Mononuclear cell (primary cell): ENCODE data around the gene VWF. TPM values are rescaled to one million over a fixed set of nuclear protein-coding genes. Genes with fewer than 3 reads are reported as not detected.

Source experiments
- H3K27me3 ChIP-seq: 2 replicates; pipeline ENCODE4 v1.6.0; 2011; ENCODE audit warnings: low read length, control low read depth; ENCODE audit not compliant: insufficient read depth
- H3K4me1 ChIP-seq: 2 replicates; pipeline ENCODE4 v1.5.1; 2011; ENCODE audit warnings: mild to moderate bottlenecking, low read length, control low read depth; ENCODE audit not compliant: insufficient read depth
- H3K4me3 ChIP-seq: 2 replicates; pipeline ENCODE4 v1.5.1; 2011; ENCODE audit warnings: mild to moderate bottlenecking, low read length, moderate library complexity
- H3K9me3 ChIP-seq: 2 replicates; pipeline ENCODE4 v1.5.1; 2011; ENCODE audit warnings: low read depth, mild to moderate bottlenecking, control low read depth, low read length
- total RNA-seq: library from RNA; depleted of rRNA; stranded (reverse); fragments of >200 nt; gene quantifications from one replicate; pipeline ENCODE4 v1.2.3, GENCODE V29; 2012

VWF gene
- total RNA-seq, 1 donor = 0.63 TPM

GRCh38 chr12:5902736-5903135 lies 221.7 kb downstream of the VWF start:
- H3K4me3 ChIP-seq = no peak overlapping the region
- H3K27me3 ChIP-seq = no peaks in the 10 kb centered on the region
- no peaks in the 10 kb centered on the region for H3K4me1 ChIP-seq
- no peaks in the 10 kb centered on the region for H3K9me3 ChIP-seq

DNA sequence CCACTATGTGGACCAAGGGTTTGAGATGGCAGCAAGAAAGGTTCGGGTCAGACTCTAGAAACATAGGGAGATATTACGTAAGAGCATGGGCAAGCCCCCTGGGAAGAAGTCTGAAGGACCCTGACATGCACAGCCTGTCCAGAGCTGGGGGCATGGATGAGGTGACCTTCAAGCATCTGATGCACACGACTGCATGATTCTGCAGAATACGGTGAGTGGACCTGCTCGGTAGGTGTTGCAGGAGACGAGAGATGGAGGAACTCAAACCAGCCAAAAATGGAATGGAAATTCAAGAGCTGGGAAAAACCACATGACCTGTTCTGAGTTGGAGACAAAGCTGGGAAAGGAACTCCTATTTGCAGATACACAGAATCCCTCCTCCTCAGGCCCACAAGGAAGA lies 223.1 kb downstream of the VWF start:
- Histone ChIP-seq H3K27me3 (no peaks in the 10 kb centered on the region), H3K4me3 (no peak overlapping the region), H3K4me1 (no peaks in the 10 kb centered on the region), H3K9me3 (no peaks in the 10 kb centered on the region)

- H3K27me3 ChIP-seq = no peaks in the 10 kb centered on the region
- H3K9me3 ChIP-seq = no peaks in the 10 kb centered on the region
- no peak overlapping the region for H3K4me3 ChIP-seq
Measured at GRCh38 chr12:5900533-5901205, 223.8 kb downstream of the VWF start.

GRCh38 chr12:5900076-5900475 lies 224.4 kb downstream of the VWF start:
- Histone ChIP-seq H3K4me3 (no peak overlapping the region), H3K27me3 (no peaks in the 10 kb centered on the region)

More at GRCh38 chr12:5900533-5901205, 223.8 kb downstream of the VWF start:
- H3K4me1 ChIP-seq = no peaks in the 10 kb centered on the region

GRCh38 chr12:5899675-5900074 lies 224.8 kb downstream of the VWF start:
- no peaks in the 10 kb centered on the region for H3K4me1 ChIP-seq
- no peaks in the 10 kb centered on the region for H3K9me3 ChIP-seq
- no peaks in the 10 kb centered on the region for H3K27me3 ChIP-seq
- H3K4me3 ChIP-seq = no peak overlapping the region

More at GRCh38 chr12:5900076-5900475, 224.4 kb downstream of the VWF start:
- Histone ChIP-seq H3K9me3 (no peaks in the 10 kb centered on the region), H3K4me1 (no peaks in the 10 kb centered on the region)

DNA sequence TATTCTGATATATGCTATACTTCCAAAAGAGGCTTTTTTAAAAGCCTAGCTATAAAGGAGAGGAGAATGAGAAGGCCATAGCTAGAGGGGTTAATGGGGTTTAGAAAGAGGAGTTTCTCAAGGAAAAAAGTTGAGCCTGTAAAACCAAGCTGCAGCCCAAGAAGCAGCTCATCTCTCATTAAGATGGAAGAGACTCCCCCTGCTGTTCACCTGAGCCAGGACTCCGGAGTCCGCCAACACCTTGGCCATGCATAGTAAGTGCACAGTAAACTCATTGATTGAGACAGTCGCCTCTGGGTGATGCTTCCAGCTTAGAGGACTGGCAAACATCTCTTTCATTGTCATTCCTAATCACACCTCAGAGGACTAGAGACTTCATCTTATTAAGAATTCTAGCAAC lies 225.6 kb downstream of the VWF start:
- H3K4me3 ChIP-seq = no peak overlapping the region
- no peaks in the 10 kb centered on the region for H3K4me1 ChIP-seq
- no peaks in the 10 kb centered on the region for H3K9me3 ChIP-seq
- H3K27me3 ChIP-seq = no peaks in the 10 kb centered on the region

Other genes with a start within 250 kb of the VWF start
- gene ANO2, start 179.4 kb downstream of the VWF start, total RNA-seq = 0.31 TPM
- 26.4 TPM for gene CD9, start 75.7 kb upstream of the VWF start, total RNA-seq
- gene PLEKHG6, start 186.0 kb upstream of the VWF start, total RNA-seq = not detected
- gene TNFRSF1A, start 217.4 kb upstream of the VWF start, total RNA-seq = 75.2 TPM